HG03442 (cell line): ENCODE results near the gene YWHAB.
"Not testable (repeated sequence)": the region's sequence is repeated elsewhere in the genome, so short reads cannot be mapped to it uniquely, and the experiment has no call there.

Experiments used
- ATAC-seq: cut with Tn5 transposase; IDR thresholded peaks from one replicate; pipeline ENCODE4 v1.9.1; 2021; ENCODE audit warnings: mild to moderate bottlenecking, moderate library complexity; ENCODE audit not compliant: unreplicated experiment

The YWHAB gene

DNA sequence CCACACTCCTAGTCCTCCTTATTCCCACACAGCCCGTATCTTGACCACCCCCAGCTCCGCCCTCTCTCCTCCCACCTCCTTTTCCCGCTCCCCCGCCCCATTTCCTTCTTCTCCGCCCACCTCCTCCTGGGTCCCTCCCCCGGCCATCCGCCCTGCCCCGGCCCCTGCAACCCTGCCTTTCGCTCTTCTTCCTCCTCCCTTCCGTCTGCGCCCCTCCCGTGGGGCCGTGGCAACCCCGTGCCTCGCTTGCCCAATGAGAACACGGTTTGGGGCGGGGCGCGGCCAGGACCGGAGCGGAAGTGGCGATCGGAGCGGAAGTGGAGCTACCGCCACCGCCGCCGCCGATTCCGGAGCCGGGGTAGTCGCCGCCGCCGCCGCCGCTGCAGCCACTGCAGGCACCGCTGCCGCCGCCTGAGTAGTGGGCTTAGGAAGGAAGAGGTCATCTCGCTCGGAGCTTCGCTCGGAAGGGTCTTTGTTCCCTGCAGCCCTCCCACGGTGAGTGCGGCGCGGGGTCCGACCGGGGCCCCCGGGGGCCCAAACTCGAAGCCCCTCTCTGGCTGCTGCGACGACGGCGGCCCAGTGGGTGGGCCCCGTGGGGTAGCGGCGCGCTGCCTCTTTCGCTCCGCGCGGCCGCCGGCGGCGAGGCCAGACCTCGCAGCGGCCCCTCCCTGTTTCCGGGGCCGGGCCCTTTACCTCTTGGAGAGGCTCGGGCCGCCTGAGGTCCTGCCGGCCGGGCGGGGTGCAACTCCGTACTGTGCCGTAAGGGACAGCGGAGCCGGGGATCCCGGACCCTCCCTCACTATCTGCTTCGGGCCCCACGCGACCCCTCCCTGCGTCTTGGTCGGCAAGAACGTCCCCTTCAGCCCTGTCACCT lies at the start of gene YWHAB:
TSS of gene YWHAB (plus strand) at position 314 of the 874 bp plus-strand sequence. CDS start 15,829 bp downstream, outside the sequence.
- peak; percentile 91 for ATAC-seq

DNA sequence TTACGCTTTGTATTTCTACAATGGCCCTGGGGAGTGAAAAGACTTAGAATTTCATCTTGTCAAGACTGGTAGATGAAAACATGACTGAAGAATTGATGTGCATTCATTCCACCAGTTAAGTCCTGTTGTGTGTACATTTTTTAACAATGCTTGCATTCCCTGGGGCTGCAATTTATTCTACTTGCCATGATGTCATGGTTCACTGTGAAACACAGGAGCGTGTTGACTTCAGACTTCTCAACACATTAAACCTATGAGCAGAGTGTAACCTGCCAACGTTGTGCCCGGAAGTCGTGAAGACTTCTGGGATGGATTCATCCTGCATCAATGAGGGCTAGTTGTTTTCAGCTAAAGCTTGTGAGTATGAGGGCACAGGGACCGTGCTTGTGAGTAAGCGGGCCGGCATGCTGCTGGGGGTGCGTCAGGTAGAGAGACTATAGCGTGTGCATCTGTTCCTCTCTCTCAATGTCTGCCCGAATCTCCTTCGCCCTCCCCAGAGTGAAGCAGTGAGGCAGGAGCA lies 48.8 kb upstream of the YWHAB start:
- ATAC-seq, result no peak

DNA sequence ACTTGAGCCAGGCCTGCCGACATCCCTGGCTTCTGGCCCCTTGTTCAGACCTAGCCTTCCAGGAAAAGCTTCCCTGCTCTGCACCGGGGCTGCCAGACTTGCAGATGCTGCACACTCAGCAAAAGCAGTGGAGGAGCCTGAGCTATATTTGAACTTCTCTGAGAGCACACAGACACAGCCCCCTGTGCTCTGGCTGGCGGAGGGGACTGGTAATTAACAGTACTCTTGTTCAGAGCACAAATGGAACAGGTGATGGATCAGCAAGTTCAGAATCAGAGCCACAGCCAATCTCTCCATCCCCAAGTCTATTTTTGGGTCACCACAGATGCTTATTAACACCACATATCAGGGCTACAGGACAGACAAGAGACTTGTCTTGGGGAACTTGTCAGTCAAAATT lies 47.6 kb upstream of the YWHAB start:
- ATAC-seq, result no peak

DNA sequence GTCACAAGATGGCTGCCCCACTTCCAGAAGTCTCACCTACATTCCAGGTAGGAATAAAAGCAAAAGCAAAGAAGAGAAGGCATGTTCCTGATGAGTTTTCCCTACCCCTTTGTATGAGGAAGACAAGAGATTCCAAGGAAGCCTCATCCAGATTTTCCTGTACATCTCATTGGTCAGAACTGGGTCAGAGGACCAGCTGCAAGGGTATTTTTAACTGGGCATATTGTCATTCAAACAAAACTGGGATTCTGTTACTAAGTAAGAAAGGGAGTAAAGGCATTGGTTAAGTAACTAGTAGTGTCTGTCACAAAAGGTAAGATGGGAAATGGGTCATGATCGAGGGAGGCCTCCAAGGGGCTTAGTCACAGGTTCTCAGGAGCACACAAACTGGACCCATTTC lies 47.0 kb upstream of the YWHAB start:
- no peak for ATAC-seq

DNA sequence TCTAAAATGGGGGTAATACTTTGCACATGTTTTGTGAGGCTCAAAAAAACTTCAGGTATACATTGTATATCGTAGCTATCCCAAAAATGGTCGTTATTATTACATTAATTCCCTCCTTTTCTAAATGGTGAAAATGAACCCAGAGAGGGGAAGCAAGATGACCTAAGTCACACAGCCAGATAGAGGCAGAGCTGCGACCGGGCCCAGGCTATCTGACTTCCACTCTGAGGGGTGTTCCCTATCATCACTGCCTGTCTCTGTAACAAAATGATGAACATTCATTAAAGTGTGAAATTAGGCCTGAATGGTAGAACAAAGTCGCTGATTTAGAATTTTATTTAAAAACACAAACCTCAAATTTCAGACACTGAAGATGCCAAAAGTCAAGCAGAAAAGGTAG lies 46.0 kb upstream of the YWHAB start:
- ATAC-seq, result no peak

DNA sequence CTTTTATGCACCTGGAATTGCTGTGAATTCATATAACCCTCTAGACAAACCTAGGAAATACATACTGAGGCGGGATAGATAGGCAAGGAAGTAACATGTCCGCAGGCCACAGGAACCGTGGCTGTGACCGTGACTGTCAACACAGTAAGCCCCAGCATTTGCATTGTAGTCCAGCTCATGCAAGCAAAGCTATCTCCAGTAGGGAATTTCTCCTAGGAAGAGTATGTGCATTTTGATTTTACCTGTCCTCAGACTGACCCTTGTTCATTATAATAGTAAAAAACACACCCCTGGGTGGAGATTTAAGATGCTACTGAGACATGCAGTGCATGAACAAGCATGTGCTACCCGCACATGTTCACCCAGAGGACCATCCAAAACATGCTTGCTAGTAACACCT lies 44.7 kb upstream of the YWHAB start:
- ATAC-seq, result no peak

DNA sequence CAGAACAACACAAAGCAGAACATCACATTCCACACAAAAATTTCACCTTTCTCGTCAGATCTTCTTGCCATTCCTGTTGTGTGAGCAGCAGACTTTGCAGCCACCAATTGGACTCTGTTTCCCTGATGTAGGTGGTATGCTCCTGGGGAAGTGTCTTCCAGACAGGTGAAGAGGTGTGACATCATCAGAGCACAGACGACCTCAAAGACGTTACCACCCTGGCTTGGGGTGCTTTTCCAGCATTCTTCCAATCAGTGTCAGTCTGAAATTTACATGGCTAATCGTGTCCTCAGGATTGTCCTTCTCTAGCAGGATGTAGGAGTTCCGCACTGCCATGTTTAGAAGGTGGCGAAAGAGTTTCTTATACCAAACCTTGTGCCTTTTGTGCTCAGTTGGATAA lies 43.5 kb upstream of the YWHAB start:
- ATAC-seq, result no peak

DNA sequence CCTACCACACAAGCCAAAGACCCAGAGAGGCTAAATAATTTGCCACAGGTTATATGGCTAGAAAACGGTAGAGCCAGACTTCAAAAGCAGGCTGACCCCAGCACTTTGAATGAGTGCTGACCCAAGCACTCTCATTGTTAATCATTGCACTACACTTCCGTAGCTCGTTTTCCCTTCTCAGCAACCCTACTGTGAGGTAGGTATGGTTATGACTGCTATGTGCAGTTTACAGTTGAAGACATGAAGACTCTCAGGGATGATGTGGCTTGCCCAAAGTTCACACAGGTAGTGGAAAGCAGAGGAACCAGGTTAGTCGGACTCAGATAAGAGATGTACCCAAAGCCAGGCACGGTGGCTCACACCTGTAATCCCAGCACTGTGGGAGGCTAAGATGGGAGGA lies 41.6 kb upstream of the YWHAB start:
- ATAC-seq, result no peak

DNA sequence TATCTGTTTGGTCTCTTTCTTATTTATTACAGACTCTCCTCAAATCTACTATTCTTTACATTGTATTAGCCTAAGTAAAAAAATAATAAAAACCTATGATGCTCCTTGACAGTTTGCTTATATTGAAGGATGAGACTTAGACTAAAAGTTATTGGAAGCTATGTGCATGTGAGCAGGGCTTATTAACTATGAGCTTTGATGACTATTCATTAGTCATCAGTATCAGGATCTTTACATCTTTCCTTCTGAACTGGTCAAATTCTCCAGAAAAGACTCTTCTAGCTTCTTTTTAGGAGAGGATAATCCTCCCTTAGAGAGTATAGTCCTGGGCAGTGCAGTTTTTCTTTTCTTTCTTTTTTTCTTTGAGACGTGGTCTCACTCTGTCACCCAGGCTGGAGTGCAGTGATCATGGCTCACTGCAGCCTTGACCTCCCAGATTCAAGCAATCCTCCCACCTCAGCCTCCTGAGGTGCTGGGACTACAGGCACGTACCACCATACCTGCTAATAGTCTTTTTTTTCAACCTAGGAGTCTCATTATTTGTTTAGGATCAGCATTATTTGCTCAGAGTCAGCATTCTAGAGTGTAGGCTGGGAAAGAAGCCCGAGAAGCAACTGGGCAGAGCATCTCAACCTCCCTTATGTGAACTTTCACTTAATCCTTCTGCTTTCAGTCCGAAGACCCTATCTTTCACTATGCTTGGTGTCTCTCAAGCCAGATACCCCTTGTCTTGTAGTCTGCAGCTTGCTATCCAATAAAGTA lies 37.1 kb upstream of the YWHAB start:
- ATAC-seq, result no peak

DNA sequence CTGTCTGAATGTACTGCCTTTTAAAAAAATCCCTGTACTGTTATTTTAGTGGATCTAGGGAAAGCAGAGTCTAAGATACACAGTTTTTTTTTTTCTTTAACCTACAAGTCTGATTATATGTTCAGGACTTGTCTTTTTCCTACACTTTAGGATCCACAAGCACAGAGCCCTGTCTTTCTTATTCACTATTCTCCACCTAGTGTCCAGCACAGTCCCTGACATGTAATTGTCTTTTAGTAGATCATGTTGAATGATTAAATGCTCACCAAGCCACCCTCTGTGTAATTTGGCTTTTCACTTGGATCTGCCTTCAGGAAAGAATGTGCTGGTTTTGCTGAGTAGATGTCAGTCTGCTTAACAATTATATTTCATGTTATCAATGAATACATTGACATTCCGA lies 35.8 kb upstream of the YWHAB start:
- ATAC-seq, result no peak

DNA sequence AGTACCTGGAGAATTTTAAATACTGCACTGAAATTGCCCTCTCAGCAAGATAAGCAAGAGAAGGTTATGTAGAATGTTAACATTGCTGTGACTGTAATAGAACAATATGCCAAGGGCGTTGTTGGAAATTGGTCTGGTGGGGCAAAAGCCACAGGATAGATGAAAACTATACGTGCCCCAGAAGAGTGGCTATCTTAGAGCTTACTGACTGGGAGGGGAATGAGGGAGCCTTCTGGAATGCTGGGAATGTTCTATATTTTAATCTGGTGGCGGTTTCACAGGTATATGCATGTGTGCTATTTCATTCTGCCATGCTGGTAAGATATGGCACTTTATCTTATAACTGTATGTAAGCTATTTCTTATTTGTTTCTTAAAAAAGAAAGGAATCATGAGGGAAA lies 35.2 kb upstream of the YWHAB start:
- ATAC-seq, result no peak

DNA sequence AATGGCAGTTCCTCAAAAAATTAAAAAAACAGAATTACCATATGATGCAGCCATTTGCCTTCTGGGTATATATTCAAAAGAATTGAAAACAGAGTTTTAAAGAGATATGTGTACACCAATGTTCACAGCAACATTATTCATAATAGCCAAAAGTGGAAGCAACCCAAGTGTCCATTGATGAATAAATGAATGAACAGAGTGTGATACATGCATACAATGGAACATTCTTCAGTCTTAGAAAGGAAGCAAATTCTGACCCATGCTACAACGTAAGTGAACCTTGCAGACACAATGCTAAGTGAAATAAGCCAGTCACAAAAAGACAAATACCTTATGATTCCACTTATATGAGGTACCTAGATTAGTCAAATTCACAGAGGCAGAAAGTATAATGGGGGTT lies 34.7 kb upstream of the YWHAB start:
- no peak for ATAC-seq

DNA sequence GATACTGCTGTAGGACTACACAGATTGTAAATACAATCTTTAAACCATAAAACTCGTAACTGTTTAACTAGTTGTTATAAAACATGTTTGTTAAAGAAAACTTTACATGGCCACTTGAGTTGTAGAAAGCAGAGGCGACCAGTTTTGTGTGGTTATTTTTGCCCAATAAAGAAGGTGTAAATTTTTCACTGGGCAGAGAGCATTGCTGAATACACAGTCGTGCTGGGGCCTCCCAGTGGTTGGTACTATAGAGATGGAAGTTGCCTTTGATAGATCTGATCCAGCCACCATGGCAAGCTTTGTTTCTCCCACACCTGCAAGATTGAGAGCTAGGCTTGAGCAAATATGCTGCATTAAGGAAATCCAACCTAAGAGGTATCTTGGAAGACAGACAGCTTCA lies 34.0 kb upstream of the YWHAB start:
- no peak for ATAC-seq

DNA sequence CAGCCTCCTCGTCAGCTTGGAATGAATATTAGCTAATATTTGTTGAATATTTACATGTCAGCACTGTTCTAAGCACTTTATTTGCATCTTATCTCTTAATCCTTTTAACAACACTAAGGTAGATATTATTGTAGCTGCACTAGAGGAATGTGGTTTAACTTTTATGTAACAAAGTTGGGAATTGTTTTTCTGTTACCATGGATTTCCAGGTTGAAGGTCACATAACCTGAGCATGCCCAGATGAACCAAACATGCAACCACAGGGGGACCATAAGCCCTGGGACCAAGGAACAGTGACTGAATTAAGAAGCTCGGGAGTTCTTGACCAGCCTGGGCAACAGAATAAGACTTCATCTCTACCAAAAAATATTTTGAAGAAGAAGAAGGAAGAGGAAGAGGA lies 29.1 kb upstream of the YWHAB start:
- no peak for ATAC-seq

DNA sequence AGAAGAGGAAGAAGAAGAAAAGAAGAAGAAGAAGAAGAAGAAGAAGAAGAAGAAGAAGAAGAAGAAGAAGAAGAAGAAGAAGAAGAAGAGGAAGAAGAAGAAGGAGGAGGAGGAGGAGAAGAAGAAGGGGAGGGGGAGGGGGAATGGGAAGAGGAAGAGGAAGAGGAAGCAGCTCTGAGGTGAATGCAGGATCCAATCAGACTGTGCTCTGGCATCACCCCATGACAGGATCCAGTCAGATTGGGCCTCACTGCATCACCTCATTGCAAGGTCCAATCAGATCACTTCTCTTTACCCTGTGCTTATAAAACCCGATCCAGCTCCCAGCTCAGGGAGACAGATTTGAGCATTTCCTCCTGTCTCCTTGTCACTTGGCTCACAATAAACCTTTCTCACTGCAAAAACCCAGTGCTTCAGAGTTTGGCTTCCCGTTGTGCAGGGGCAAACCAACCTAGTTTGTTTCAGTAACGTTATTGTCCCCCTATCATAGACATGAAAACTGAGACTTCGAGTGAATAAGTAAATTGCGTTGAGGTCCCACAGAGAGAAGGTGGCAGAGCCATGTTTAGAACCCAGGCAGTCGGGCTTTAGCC lies 28.6 kb upstream of the YWHAB start:
- ATAC-seq, result no peak

DNA sequence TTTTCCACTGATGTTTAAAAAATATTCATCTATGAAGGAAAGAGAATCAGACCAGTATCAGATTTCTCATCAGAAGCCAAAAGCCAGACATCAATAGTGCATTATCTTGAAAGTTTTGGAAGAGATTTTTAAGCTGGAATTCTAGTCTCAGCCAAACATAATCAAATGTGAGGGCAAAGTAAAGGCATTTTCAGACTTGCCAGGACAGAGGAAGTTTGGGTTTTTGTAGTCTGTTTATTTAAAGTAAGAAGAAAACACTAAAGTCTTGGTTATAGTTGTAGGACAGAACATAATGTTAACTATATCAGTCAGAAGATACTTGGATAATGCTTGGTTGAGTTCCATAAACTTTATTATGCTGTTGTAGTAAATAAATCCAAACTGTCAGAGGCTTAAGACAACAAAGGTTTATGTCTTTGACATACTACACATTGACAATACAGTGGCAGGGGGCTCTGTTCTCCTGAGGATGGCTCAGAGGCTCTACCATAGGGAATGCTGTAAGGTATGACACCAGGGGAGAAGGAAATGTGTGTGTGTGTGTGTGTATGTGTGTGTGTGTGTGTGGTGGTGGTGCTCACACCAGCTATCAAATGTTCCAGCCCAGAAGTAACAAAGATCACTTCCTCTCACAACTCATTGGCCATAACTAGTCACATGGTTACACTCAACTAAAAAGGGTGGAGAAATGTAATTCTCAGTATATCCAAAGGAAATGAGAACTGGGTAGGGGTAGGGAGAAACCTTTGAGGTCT lies 26.7 kb upstream of the YWHAB start:
- no peak for ATAC-seq

DNA sequence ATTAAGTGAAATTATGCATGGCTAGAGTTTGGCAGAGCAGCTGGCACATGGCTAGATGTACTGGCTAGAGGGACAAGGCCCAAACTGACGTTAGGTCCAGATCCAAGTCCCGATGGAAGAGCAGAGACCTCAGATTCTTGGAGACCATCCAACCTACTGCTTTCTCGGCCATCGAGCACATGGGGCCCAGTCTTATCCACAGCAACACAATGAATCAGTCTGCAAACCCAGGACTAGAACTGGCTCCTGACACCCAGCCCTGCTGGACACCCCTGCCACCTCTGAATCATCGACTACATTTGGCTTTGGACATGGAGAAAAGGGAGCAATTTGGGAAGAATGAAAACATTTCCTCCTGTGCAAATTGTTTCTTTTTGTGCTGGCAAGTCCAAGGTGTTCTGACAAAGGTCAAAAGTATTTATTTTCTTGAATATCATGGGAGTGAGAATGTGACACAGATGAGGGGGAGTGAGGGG lies 23.9 kb upstream of the YWHAB start:
- no peak for ATAC-seq

DNA sequence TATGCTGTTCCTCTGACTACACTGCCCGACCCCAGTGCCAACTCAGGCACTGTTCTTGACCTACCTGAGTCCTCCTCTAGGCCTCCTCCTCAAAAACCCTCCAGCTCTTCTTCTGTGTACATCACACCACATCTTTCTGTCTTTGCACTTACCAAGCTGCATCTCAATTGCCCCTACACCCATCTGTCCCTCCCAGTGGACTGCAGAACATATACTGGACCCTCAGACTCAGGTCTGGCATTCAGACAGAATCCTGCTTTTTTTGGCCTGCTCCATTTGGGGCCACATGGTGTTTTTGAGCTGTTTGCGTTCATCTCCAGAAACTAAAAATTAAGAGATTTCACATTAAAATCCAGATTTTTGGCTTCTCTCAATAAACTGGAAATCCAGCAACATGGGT lies 23.2 kb upstream of the YWHAB start:
- ATAC-seq, result no peak

DNA sequence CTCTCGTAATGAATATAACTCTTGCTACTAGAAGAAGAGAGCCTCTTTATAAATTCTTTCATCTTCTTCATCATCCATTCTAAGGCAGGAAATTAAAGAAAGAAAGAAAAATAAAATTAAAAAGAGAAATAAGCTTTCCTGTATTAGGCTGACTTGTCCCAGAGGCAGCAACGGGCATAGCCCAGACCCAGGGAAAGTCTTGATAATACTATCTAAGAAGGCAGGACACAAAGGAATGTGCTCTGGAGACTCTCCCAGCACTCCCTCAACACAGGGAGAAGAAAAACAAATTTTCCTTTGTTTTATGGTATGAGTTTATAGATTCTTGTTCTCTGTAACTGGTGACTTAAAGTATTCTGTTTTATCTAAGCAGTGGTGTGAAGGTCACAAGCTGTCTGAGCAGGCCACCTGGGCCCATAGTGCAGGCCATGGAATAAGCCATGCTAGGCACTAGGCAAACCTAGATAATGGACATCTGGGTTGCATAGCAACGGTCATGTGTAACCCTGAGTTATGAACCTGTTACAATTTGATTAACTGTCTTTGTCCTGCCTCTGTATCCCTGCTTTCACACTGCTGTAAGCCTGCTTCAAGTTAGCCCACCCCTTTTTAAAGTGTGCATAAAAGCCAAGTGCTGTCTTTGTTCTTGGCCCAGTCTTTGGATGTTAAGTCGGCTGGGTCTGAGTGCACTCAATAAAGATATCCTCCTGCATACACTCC lies 22.0 kb upstream of the YWHAB start:
- ATAC-seq, result not testable (repeated sequence)

DNA sequence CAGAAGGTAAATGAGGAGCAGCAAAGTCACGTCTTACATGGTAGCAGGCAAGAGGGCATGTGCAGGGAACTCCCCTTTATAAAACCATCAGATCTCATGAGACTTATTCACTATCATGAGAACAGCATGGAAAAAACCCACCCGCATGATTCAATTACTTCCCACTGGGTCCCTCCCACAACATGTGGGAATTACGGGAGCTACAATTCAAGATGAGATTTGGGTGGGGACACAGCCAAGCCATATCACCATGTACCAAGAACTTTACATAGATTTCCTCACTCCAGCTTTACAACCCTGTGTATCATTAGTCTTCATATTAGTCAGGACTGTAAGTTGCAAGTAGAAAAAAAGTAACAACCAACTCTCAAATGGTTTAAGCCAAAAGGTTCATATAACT lies 21.0 kb upstream of the YWHAB start:
- not testable (repeated sequence) for ATAC-seq
